CD14-positive monocyte (primary cell): ENCODE measurements around the gene MEGF6. TPM values are rescaled to one million over a fixed set of nuclear protein-coding genes. Genes with fewer than 3 reads are reported as not detected.

Experiments used
- DNase-seq, 3 donors: peaks; one replicate each; pipeline ENCODE4 v3.0.0-alpha.2; 2011 to 2022
- H2AFZ ChIP-seq: 2 replicates; pipeline ENCODE4 v1.6.0; 2012; ENCODE audit warnings: mild to moderate bottlenecking, low read depth, low read length, inconsistent platforms; ENCODE audit not compliant: insufficient read depth, poor library complexity, severe bottlenecking
- H3K27ac ChIP-seq, 2 donors: 1 replicate in 1 of 2; 2 replicates in 1 of 2; pipeline ENCODE4 v1.5.1; 2012 to 2013; ENCODE audit warnings: low read length in 2 of 2, control low read depth in 1 of 2, inconsistent platforms in 1 of 2, low read depth in 1 of 2, mild to moderate bottlenecking in 1 of 2
- H3K27me3 ChIP-seq, 2 donors: one replicate each; pipeline versions ENCODE4 v1.6.0 to v1.6.1; 2011 to 2013; ENCODE audit warnings: low read length in 2 of 2; ENCODE audit not compliant: control insufficient read depth in 2 of 2, insufficient read depth in 2 of 2
- H3K36me3 ChIP-seq, 2 donors: replicated peaks in 1 of 2; 1 replicate in 1 of 2; 2 replicates in 1 of 2; pipeline versions ENCODE4 v1.5.1 to v1.6.1; 2012 to 2013; ENCODE audit warnings: low read length in 2 of 2, control low read depth in 1 of 2, inconsistent platforms in 1 of 2, mild to moderate bottlenecking in 1 of 2; ENCODE audit not compliant: insufficient read depth in 2 of 2, control insufficient read depth in 1 of 2
- H3K4me1 ChIP-seq, 2 donors: 1 replicate in 1 of 2; 2 replicates in 1 of 2; pipeline versions ENCODE4 v1.5.1 to v1.6.1; 2012 to 2013; ENCODE audit warnings: low read length in 2 of 2, control low read depth in 1 of 2, inconsistent platforms in 1 of 2, mild to moderate bottlenecking in 1 of 2, moderate library complexity in 1 of 2; ENCODE audit not compliant: insufficient read depth in 2 of 2, control insufficient read depth in 1 of 2
- H3K4me2 ChIP-seq: replicated peaks from 2 replicates; pipeline ENCODE3; 2012; ENCODE audit warnings: low read length, moderate library complexity, mild to moderate bottlenecking; ENCODE audit not compliant: poor library complexity, severe bottlenecking; ENCODE audit errors: extremely low read depth
- H3K4me3 ChIP-seq, 3 experiments: fragments of 200-600 bp in 1 of 3; sonication (generic) in 1 of 3; replicated peaks in 1 of 3; 1 replicate in 2 of 3; 2 replicates in 1 of 3; pipeline ENCODE4 v1.5.1; 2011 to 2013; ENCODE audit warnings: low read length in 3 of 3, mild to moderate bottlenecking in 3 of 3, control low read depth in 2 of 3, low read depth in 2 of 3, inconsistent platforms in 1 of 3, moderate library complexity in 1 of 3
- H3K79me2 ChIP-seq: 2 replicates; pipeline ENCODE4 v1.6.0; 2012; ENCODE audit warnings: mild to moderate bottlenecking, control low read depth, inconsistent platforms, low read length, moderate library complexity; ENCODE audit not compliant: insufficient read depth
- H3K9ac ChIP-seq: 2 replicates; pipeline ENCODE4 v1.6.0; 2017; ENCODE audit warnings: low read length, mild to moderate bottlenecking; ENCODE audit not compliant: insufficient read depth, poor library complexity, severe bottlenecking
- H3K9me3 ChIP-seq, 2 donors: replicated peaks in 1 of 2; 1 replicate in 1 of 2; 2 replicates in 1 of 2; pipeline versions ENCODE4 v1.5.1 to v1.6.1; 2012 to 2013; ENCODE audit warnings: low read length in 2 of 2, control low read depth in 1 of 2; ENCODE audit not compliant: control insufficient read depth in 1 of 2, insufficient read depth in 1 of 2
- H4K20me1 ChIP-seq: 2 replicates; pipeline ENCODE4 v1.6.0; 2012; ENCODE audit warnings: mild to moderate bottlenecking, low read length, control low read depth, moderate library complexity; ENCODE audit not compliant: insufficient read depth
- H3K27ac Mint-ChIP-seq, 7 donors: one replicate each; pipeline ENCODE4 v1.8.0; 2020; ENCODE audit warnings: mild to moderate bottlenecking in 7 of 7, mixed read lengths in 7 of 7, moderate library complexity in 6 of 7, inconsistent platforms in 2 of 7
- H3K27me3 Mint-ChIP-seq, 3 donors: one replicate each; pipeline ENCODE4 v1.8.0; 2021 to 2022; ENCODE audit warnings: low read depth in 3 of 3, mild to moderate bottlenecking in 3 of 3, mixed read lengths in 3 of 3, moderate library complexity in 3 of 3, inconsistent platforms in 1 of 3
- H3K36me3 Mint-ChIP-seq, 2 donors: one replicate each; pipeline ENCODE4 v1.8.0; 2020; ENCODE audit warnings: mixed read lengths in 2 of 2, inconsistent platforms in 1 of 2, mild to moderate bottlenecking in 1 of 2
- H3K4me1 Mint-ChIP-seq: one replicate; pipeline ENCODE4 v1.8.0; 2020; ENCODE audit warnings: mild to moderate bottlenecking, mixed read lengths
- H3K4me3 Mint-ChIP-seq, 2 donors: one replicate each; pipeline ENCODE4 v1.8.0; 2020; ENCODE audit warnings: mild to moderate bottlenecking in 2 of 2, mixed read lengths in 2 of 2, moderate library complexity in 1 of 2
- H3K9me3 Mint-ChIP-seq, 7 donors: one replicate each; pipeline ENCODE4 v1.8.0; 2020 to 2022; ENCODE audit warnings: mixed read lengths in 7 of 7, mild to moderate bottlenecking in 6 of 7, moderate library complexity in 6 of 7, inconsistent platforms in 2 of 7
- WGBS: methylation state at CpG from one replicate; pipeline ENCODE4 v1.1.5; 2013; ENCODE audit warnings: missing lambda C conversion rate; ENCODE audit not compliant: insufficient coverage; 5-methylcytosine and 5-hydroxymethylcytosine counted together
- intact Hi-C, 2 donors: fragments of 100-400 bp; cut with micrococcal nuclease; formaldehyde crosslinking; loops; one replicate each; pipeline versions ENCODE4 v1.15.0 to v1.15.1; 2023
- polyA plus RNA-seq, 3 donors: library from polyadenylated mRNA; depleted of rRNA in 1 of 3; unstranded in 2 of 3; stranded (reverse) in 1 of 3; fragments of 300-500 nt in 2 of 3; fragments of >200 nt in 1 of 3; fragmentation: Illumina TruSeq in 2 of 3; gene quantifications; 1 replicate in 2 of 3; 2 replicates in 1 of 3; pipeline ENCODE4 v1.2.3, GENCODE V29; 2012 to 2021
- TF ChIP-seq, protein P1 (sequence below): fragments of 200-600 bp; IDR thresholded peaks from one replicate; pipeline ENCODE4 v1.8.0; 2022; ENCODE audit warnings: antibody characterized with exemption, mild to moderate bottlenecking

MEGF6 gene
- polyA plus RNA-seq, 3 donors: 0.39 to 3.8 (median 1.2) TPM

DNA sequence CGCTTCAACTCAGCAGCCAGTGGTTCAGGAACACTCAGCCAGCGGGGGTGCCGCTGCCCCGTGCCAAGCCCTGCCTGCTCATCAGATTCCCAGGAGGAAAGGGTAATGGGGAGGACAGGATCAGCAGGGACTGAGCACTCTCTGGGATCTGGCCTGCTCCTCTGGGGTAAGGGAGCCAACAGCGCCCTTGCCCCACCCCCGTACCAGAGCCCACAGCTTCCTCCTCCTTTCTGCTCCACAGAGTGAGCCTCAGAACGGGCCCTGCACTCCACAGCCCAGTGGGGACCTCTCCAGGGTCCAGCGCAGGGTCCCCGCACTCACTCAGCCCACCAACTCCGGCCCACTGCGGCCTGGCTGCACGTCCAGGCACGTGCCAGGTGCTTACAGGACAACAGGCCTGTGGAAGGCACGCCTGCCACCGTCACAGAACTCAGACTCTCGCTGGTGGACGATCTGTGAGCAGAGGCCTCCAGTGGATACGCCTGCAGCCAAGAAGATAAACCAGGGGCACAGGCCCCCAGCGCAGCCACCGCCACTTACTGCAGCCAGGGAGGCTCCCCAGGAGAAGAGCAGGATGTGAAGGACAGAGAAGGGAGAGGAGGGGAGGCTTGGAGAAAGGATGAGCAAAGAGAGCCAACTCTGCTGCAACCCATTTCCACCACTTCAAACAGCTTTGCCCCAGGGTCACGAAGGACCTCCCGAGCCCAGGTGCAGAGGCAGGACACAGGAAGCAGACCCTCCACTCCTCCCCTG, 2.1 kb downstream of the MEGF6 start:
- H3K36me3 ChIP-seq: no peaks in the 10 kb centered on the region
- no peak overlapping the region for H3K4me2 ChIP-seq
- H3K27me3 ChIP-seq: peaks cover 0 to 19% of the 10 kb centered on the region in 2 donors
- H3K4me3 Mint-ChIP-seq: no peak overlapping the region
- no peak overlapping the region for H3K9ac ChIP-seq
- H3K4me1 ChIP-seq: peaks cover 24 to 33% of the 10 kb centered on the region in 2 donors
- no peak overlapping the region for H3K27ac ChIP-seq
- no peaks in the 10 kb centered on the region for H3K36me3 Mint-ChIP-seq
- H3K9me3 ChIP-seq: no peaks in the 10 kb centered on the region
- peaks cover 17 to 29% (median 24%) of the 10 kb centered on the region in 3 donors for H3K27me3 Mint-ChIP-seq
- TF ChIP-seq, protein P1, sequence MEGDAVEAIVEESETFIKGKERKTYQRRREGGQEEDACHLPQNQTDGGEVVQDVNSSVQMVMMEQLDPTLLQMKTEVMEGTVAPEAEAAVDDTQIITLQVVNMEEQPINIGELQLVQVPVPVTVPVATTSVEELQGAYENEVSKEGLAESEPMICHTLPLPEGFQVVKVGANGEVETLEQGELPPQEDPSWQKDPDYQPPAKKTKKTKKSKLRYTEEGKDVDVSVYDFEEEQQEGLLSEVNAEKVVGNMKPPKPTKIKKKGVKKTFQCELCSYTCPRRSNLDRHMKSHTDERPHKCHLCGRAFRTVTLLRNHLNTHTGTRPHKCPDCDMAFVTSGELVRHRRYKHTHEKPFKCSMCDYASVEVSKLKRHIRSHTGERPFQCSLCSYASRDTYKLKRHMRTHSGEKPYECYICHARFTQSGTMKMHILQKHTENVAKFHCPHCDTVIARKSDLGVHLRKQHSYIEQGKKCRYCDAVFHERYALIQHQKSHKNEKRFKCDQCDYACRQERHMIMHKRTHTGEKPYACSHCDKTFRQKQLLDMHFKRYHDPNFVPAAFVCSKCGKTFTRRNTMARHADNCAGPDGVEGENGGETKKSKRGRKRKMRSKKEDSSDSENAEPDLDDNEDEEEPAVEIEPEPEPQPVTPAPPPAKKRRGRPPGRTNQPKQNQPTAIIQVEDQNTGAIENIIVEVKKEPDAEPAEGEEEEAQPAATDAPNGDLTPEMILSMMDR: no peak
- no peak overlapping the region for H3K27ac Mint-ChIP-seq
- intact Hi-C loops: no loop called here
- DNase-seq: no peak
- no peak overlapping the region for H3K4me3 ChIP-seq
- H3K4me1 Mint-ChIP-seq: peaks cover 28% of the 10 kb centered on the region
- no peaks in the 10 kb centered on the region for H3K9me3 Mint-ChIP-seq
- WGBS: 36% methylated on average over 15 of the region's 22 CpGs
- H2AFZ ChIP-seq: peak overlapping the region; percentile 21
- no peaks in the 10 kb centered on the region for H4K20me1 ChIP-seq
- H3K79me2 ChIP-seq: no peaks in the 10 kb centered on the region

DNA sequence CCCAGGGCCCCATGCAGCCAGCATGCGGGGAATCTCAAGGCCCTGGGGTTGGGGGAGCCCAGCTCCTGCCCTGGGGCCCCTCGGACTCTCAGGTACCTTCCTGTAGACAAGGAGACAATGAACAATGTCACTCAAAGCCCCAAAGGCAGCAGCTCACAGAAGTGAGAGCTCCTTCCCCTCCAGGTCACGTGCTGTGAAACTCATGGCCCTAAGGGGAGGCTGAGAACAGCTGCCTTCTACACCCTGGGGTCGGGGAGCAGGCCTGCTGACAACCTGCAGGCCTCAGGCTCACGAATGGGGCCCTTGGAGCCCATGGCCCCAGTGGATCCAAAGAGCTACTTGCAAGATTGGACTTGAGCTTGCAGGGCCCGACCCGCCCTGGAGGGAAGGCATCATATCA, 3.2 kb downstream of the MEGF6 start:
- Mint-ChIP-seq H3K27me3 (peaks cover 14 to 28% (median 20%) of the 10 kb centered on the region in 3 donors), H3K4me1 (peaks cover 28% of the 10 kb centered on the region), H3K4me3 (no peak overlapping the region), H3K36me3 (no peaks in the 10 kb centered on the region), H3K9me3 (no peaks in the 10 kb centered on the region), H3K27ac (no peak overlapping the region)
- no peak overlapping the region for H3K27ac ChIP-seq
- peaks cover 0 to 16% of the 10 kb centered on the region in 2 donors for H3K27me3 ChIP-seq
- no peak overlapping the region for H3K4me3 ChIP-seq
- H3K4me2 ChIP-seq: no peak overlapping the region
- H3K9ac ChIP-seq: no peak overlapping the region
- peaks cover 24 to 33% of the 10 kb centered on the region in 2 donors for H3K4me1 ChIP-seq
- no peak for DNase-seq
- H3K36me3 ChIP-seq: no peaks in the 10 kb centered on the region
- intact Hi-C loops: no loop called here
- H3K79me2 ChIP-seq: no peaks in the 10 kb centered on the region
- 85% methylated on average over 7 of the region's 7 CpGs for WGBS
- H4K20me1 ChIP-seq: no peaks in the 10 kb centered on the region
- H2AFZ ChIP-seq: no peak overlapping the region
- no peaks in the 10 kb centered on the region for H3K9me3 ChIP-seq
- TF ChIP-seq, protein P1: no peak
